Right atrium auricular region (tissue), 2 donors: ENCODE measurements around the gene NR2F1-AS1. TPM values are rescaled to one million over a fixed set of nuclear protein-coding genes. Genes with fewer than 3 reads are reported as not detected.
A peak's percentile ranks its signal among the peaks of the same experiment; 100 is the strongest.

Experiments used
- DNase-seq: peaks from one replicate; pipeline ENCODE4 v3.0.0-alpha.2; 2019; ENCODE audit warnings: low spot score
- H3K27ac ChIP-seq, 2 donors: fragments of 200-600 bp; sonication (generic); 1 replicate in 1 of 2; 2 replicates in 1 of 2; pipeline ENCODE4 v1.5.1; 2016 to 2019
- H3K27me3 ChIP-seq, 2 donors: fragments of 200-600 bp; sonication (generic); one replicate each; pipeline versions ENCODE4 v1.5.1 to v1.6.0; 2017 to 2019
- H3K36me3 ChIP-seq: fragments of 200-600 bp; sonication (generic); one replicate; pipeline ENCODE4 v1.5.1; 2016
- H3K4me1 ChIP-seq, 2 donors: fragments of 200-600 bp; sonication (generic); one replicate each; pipeline versions ENCODE4 v1.5.1 to v1.6.0; 2017 to 2019
- H3K4me3 ChIP-seq, 2 donors: fragments of 200-600 bp; sonication (generic); 1 replicate in 1 of 2; 2 replicates in 1 of 2; pipeline ENCODE4 v1.5.1; 2017 to 2019; ENCODE audit warnings: mild to moderate bottlenecking in 1 of 2, moderate library complexity in 1 of 2
- H3K9me3 ChIP-seq, 2 donors: fragments of 200-600 bp; sonication (generic); one replicate each; pipeline ENCODE4 v1.5.1; 2019
- total RNA-seq, 2 donors: library from RNA; depleted of rRNA; stranded (reverse); fragments of >200 nt; gene quantifications; one replicate each; pipeline ENCODE4 v1.1.0, GENCODE V29; 2016
- TF ChIP-seq, protein P1 (sequence below), 2 donors: fragments of 200-600 bp; sonication (generic); IDR thresholded peaks; one replicate each; pipeline ENCODE4 v1.5.1; 2019; ENCODE audit warnings: antibody characterized with exemption in 2 of 2

The NR2F1-AS1 gene
- total RNA-seq, 2 donors from 2014 or later = 7.1 to 11.0 TPM

GRCh38 chr5:93585041-93585766, 4.2 kb upstream of the NR2F1-AS1 start:
- TF ChIP-seq, protein P1, sequence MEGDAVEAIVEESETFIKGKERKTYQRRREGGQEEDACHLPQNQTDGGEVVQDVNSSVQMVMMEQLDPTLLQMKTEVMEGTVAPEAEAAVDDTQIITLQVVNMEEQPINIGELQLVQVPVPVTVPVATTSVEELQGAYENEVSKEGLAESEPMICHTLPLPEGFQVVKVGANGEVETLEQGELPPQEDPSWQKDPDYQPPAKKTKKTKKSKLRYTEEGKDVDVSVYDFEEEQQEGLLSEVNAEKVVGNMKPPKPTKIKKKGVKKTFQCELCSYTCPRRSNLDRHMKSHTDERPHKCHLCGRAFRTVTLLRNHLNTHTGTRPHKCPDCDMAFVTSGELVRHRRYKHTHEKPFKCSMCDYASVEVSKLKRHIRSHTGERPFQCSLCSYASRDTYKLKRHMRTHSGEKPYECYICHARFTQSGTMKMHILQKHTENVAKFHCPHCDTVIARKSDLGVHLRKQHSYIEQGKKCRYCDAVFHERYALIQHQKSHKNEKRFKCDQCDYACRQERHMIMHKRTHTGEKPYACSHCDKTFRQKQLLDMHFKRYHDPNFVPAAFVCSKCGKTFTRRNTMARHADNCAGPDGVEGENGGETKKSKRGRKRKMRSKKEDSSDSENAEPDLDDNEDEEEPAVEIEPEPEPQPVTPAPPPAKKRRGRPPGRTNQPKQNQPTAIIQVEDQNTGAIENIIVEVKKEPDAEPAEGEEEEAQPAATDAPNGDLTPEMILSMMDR (IDR thresholded peaks at IDR 0.05) = no peak
- Histone ChIP-seq H3K27me3 (no peaks in the 10 kb centered on the region), H3K4me3 (peak overlapping the region; percentile 66 to 72), H3K36me3 (peaks cover 7% of the 10 kb centered on the region), H3K9me3 (no peaks in the 10 kb centered on the region), H3K27ac (peak overlapping the region; percentile 68 to 80), H3K4me1 (peaks cover 0 to 18% of the 10 kb centered on the region in 2 donors)
- no peak for DNase-seq

DNA sequence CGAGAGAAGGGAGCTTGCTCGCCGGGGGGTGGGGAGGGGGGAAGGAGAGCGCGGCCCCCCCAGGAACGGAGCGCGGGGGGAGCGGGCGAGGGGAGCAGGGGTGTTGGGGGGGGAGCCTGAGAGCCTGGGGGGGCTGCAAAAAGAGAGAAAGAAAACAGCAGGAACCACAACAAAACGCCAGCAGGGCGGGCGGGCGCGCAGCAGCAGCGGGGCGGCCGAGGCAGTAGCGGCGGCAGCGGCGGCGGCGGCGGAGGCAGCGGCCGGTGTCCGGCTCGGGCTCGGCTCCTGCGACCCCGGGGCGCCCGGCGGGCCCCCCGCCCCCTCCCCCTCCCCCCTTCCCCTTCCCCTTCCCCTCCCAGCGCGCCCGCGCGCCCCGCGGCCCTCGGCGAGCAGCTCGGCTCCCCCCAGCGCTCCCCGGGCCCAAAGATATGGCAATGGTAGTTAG, 3.6 kb upstream of the NR2F1-AS1 start:
- DNase-seq = no peak
- no peaks in the 10 kb centered on the region for H3K9me3 ChIP-seq
- no peaks in the 10 kb centered on the region for H3K27me3 ChIP-seq
- peaks cover 7% of the 10 kb centered on the region for H3K36me3 ChIP-seq
- peaks cover 0 to 17% of the 10 kb centered on the region in 2 donors for H3K4me1 ChIP-seq
- TF ChIP-seq, protein P1 (IDR thresholded peaks at IDR 0.05) = no peak
- H3K4me3 ChIP-seq = peak overlapping the region; percentile 66 to 72
- peak overlapping the region; percentile 53 to 80 for H3K27ac ChIP-seq

DNA sequence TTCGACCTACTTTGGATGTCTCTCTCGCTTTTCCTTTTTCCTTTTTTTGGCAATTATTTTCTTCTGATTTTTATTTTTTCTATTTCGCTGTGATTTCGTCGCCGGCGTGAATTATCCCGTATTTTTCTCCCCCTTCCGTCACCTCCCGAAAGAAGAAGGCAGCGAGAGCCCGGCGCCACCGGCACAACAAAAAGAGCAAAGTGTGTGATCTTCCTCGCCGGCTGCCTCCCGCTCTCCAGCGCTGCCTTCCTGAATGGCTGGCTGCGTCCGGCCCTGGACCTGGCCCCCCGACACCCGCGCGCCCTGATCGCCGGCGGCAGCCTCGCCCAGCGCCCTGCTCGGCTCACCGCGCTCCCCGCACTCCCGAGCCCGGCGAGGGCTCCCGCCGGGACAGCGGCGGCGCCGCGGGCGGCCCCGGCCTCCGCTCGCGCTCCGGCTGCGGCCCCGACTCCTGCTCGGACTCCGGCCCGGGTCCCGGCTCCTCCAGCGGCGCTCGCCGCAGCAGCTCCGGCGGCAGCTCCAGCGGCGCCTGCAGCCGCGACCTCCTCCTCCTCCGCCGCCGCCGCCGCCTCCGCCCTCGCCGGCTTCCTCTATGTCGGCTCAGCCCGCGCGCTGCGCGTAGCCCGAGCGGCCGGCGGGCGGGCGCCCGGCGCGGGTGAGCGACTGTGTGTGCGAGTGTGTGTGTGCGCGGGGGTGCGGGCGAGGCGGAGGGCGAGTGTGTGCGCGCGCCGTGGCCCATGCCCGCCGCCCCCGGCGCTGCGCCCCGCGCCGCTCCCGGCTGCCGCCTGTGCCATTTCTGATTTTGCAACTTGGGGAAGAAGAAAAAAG, 3.0 kb upstream of the NR2F1-AS1 start:
- H3K27ac ChIP-seq = peak overlapping the region; percentile 73 to 76
- TF ChIP-seq, protein P1 (IDR thresholded peaks at IDR 0.05) = no peak
- H3K27me3 ChIP-seq = no peaks in the 10 kb centered on the region
- peaks cover 0 to 19% of the 10 kb centered on the region in 2 donors for H3K4me1 ChIP-seq
- H3K36me3 ChIP-seq = peaks cover 4% of the 10 kb centered on the region
- DNase-seq = peak; percentile 58
- H3K4me3 ChIP-seq = peak overlapping the region; percentile 66 to 72
- no peaks in the 10 kb centered on the region for H3K9me3 ChIP-seq

DNA sequence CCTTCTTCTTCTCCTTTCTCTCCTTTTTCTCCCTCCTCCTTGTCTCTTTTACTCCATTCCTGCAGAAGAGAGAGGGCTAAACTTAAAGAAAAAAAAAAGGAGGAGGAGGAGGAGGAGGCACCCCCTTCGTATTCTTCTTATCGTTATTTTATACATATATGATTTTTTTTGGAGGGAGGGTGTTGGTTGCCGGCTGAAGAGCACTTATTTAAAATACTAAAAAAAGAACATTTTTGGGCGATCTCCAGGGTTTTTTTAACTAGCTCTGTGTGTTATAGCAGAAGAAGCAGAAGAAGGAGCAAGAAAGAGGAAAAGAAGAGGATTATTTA, 2.4 kb upstream of the NR2F1-AS1 start:
- Histone ChIP-seq H3K27ac (peak overlapping the region; percentile 73 to 76), H3K27me3 (no peaks in the 10 kb centered on the region), H3K9me3 (no peaks in the 10 kb centered on the region), H3K4me3 (peak overlapping the region; percentile 66 to 72), H3K36me3 (peaks cover 3% of the 10 kb centered on the region), H3K4me1 (peaks cover 0 to 24% of the 10 kb centered on the region in 2 donors)
- DNase-seq = no peak
- TF ChIP-seq, protein P1 (IDR thresholded peaks at IDR 0.05) = peak in 1 of 2 donors; percentile 0

DNA sequence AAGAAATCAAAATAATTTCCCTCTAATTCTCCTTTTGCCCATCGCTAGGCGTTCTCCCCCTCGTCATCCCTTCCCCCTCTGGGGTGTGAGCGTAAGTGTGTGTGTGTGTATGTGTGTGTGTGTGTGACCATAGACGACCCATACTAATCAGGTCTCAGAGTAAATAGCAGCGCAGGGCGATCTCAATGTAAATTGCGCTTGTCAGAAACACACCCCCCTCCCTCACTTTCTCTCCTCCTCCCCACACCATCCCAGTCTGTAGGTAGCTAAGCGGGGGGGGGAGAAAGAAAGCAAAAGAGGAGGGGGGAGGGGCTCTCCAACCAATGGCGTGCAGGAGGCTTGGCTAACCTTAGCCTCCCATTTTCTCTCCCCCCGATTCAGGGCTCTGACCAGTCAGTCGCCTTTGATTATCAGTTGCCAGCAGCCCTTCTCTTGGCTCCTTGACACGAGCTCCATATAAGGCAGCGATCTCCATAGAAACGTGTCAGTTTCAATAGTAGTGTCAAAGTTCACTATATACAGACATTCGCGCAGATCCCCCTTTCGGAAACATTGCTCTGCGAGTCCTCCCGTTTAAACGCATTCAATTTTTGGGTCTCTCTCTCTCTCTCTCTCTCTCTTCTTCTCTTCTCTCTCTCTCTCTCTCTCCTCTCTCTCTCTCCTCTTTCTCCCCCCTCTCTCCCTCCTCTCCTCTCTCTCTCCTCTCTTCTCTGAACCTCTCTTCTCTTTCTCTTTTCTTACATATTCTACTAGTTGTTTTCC, 1.8 kb upstream of the NR2F1-AS1 start, which contains the start of gene NR2F1:
TSS of gene NR2F1 (plus strand) at position 546 of the 762 bp plus-strand sequence. CDS start 1,802 bp downstream, outside the sequence.
- Histone ChIP-seq H3K36me3 (no peaks in the 10 kb centered on the region), H3K9me3 (no peaks in the 10 kb centered on the region), H3K27ac (peak within 1 kb of the TSS; percentile 73 to 76), H3K4me3 (peak within 1 kb of the TSS; percentile 66 to 72), H3K27me3 (no peaks in the 10 kb centered on the region), H3K4me1 (peaks cover 0 to 30% of the 10 kb centered on the region in 2 donors)
- DNase-seq = peak; percentile 85
- TF ChIP-seq, protein P1 (IDR thresholded peaks at IDR 0.05) = peak; percentile 41 to 100
